Fibroblast of lung (primary cell): ENCODE data around the gene PFDN2. TPM values are rescaled to one million over a fixed set of nuclear protein-coding genes. Genes with fewer than 3 reads are reported as not detected.

Experiments used
- DNase-seq, 2 donors: peaks; one replicate each; pipeline versions ENCODE4 v3.0.0 to v3.0.0-alpha.2; 2010; ENCODE audit warnings: low read depth in 2 of 2
- H2AFZ ChIP-seq: 2 replicates; pipeline ENCODE4 v1.5.1; 2012; ENCODE audit warnings: low read length, control low read depth, inconsistent platforms
- H3K27ac ChIP-seq: 2 replicates; pipeline ENCODE4 v1.5.1; 2011; ENCODE audit warnings: low read length, control low read depth; ENCODE audit not compliant: insufficient read depth
- H3K27me3 ChIP-seq: 2 replicates; pipeline ENCODE4 v1.5.1; 2011; ENCODE audit warnings: mild to moderate bottlenecking, low read length; ENCODE audit not compliant: control insufficient read depth, insufficient read depth
- H3K36me3 ChIP-seq: 2 replicates; pipeline ENCODE4 v1.5.1; 2011; ENCODE audit warnings: low read length; ENCODE audit not compliant: control insufficient read depth, insufficient read depth
- H3K4me1 ChIP-seq: 2 replicates; pipeline ENCODE4 v1.5.1; 2011; ENCODE audit warnings: low read length; ENCODE audit not compliant: control insufficient read depth, insufficient read depth; ENCODE audit errors: extremely low read depth
- H3K4me2 ChIP-seq: 2 replicates; pipeline ENCODE4 v1.5.1; 2011; ENCODE audit warnings: low read length, control low read depth; ENCODE audit not compliant: insufficient read depth; ENCODE audit errors: extremely low read depth
- H3K4me3 ChIP-seq, 4 experiments: fragments of 200-600 bp in 1 of 4; sonication (generic) in 1 of 4; replicated peaks in 1 of 4; 2 replicates each; pipeline ENCODE4 v1.5.1; 2011 to 2016; ENCODE audit warnings: low read length in 4 of 4, low read depth in 3 of 4, mild to moderate bottlenecking in 3 of 4, control low read depth in 2 of 4, inconsistent platforms in 1 of 4, mixed read lengths in 1 of 4; ENCODE audit not compliant: insufficient read depth in 1 of 4; ENCODE audit errors: control extremely low read depth in 1 of 4
- H3K79me2 ChIP-seq: 2 replicates; pipeline ENCODE4 v1.5.1; 2012; ENCODE audit warnings: mild to moderate bottlenecking, low read length, inconsistent platforms; ENCODE audit not compliant: control insufficient read depth, insufficient read depth
- H3K9ac ChIP-seq: 2 replicates; pipeline ENCODE4 v1.5.1; 2011; ENCODE audit warnings: mild to moderate bottlenecking, low read length, control low read depth; ENCODE audit not compliant: insufficient read depth
- H3K9me3 ChIP-seq: 2 replicates; pipeline ENCODE4 v1.5.1; 2012; ENCODE audit warnings: low read depth, low read length; ENCODE audit not compliant: control insufficient read depth, insufficient read depth
- H4K20me1 ChIP-seq: 2 replicates; pipeline ENCODE4 v1.5.1; 2011; ENCODE audit warnings: low read length; ENCODE audit not compliant: control insufficient read depth, insufficient read depth; ENCODE audit errors: extremely low read depth
- CTCF ChIP-seq, 2 donors: IDR thresholded peaks in 1 of 2; conservative IDR thresholded peaks in 1 of 2; 1 replicate in 1 of 2; 2 replicates in 1 of 2; pipeline ENCODE4 v1.5.1; 2011 to 2012; ENCODE audit warnings: low read length in 2 of 2, control low read depth in 1 of 2, inconsistent platforms in 1 of 2, low read depth in 1 of 2, mild to moderate bottlenecking in 1 of 2
- EZH2 ChIP-seq: IDR thresholded peaks from 2 replicates; pipeline ENCODE4 v1.5.1; 2012; ENCODE audit warnings: low read length, control low read depth, mild to moderate bottlenecking; ENCODE audit errors: missing control alignments
- polyA plus RNA-seq, 2 donors: library from polyadenylated mRNA; depleted of rRNA in 1 of 2; stranded (reverse) in 1 of 2; unstranded in 1 of 2; fragments of >200 nt; gene quantifications; 2 replicates each; pipeline ENCODE4 v1.2.1, GENCODE V29; 2011 to 2012; ENCODE audit warnings: missing spikeins in 1 of 2
- total RNA-seq: library from RNA; depleted of rRNA; stranded (reverse); fragments of >200 nt; gene quantifications from 2 replicates; pipeline ENCODE4 v1.2.1, GENCODE V29; 2014

Gene PFDN2
- total and polyA plus RNA-seq, 2 donors (not counting 1 experiment from before 2014, with no cell fraction given), result 39.6 to 145 TPM

- Histone ChIP-seq H3K79me2 (no peaks in the 10 kb centered on the region), H3K27ac (no peak overlapping the region), H4K20me1 (no peaks in the 10 kb centered on the region), H3K4me2 (no peak overlapping the region), H3K36me3 (no peaks in the 10 kb centered on the region), H3K27me3 (no peaks in the 10 kb centered on the region), H3K4me1 (peaks cover 11% of the 10 kb centered on the region), H3K4me3 (no peak overlapping the region), H3K9ac (no peak overlapping the region), H3K9me3 (no peaks in the 10 kb centered on the region), H2AFZ (no peak overlapping the region)
- TF ChIP-seq CTCF (conservative IDR thresholded peaks at IDR 0.05 in 1 of 2, IDR thresholded peaks at IDR 0.05 in 1 of 2; ENCODE audit: low read depth in 1 of 2, low read length in 2 of 2), result no peak
- no peak for TF ChIP-seq EZH2
- DNase-seq, result peak in 1 of 2 donors; percentile 91
Observed at GRCh38 chr1:161096530-161096929, 21.3 kb downstream of the PFDN2 start.

GRCh38 chr1:161096015-161096414 lies 21.8 kb downstream of the PFDN2 start:
- Histone ChIP-seq H3K4me3 (no peak overlapping the region), H3K4me2 (no peak overlapping the region), H4K20me1 (no peaks in the 10 kb centered on the region), H3K36me3 (no peaks in the 10 kb centered on the region), H3K4me1 (peaks cover 11% of the 10 kb centered on the region), H3K79me2 (no peaks in the 10 kb centered on the region), H3K9me3 (no peaks in the 10 kb centered on the region), H2AFZ (no peak overlapping the region), H3K27me3 (no peaks in the 10 kb centered on the region), H3K27ac (no peak overlapping the region), H3K9ac (no peak overlapping the region)
- DNase-seq, result no peak
- no peak for TF ChIP-seq CTCF (conservative IDR thresholded peaks at IDR 0.05 in 1 of 2, IDR thresholded peaks at IDR 0.05 in 1 of 2; ENCODE audit: low read depth in 1 of 2, low read length in 2 of 2)
- TF ChIP-seq EZH2, result no peak

DNA sequence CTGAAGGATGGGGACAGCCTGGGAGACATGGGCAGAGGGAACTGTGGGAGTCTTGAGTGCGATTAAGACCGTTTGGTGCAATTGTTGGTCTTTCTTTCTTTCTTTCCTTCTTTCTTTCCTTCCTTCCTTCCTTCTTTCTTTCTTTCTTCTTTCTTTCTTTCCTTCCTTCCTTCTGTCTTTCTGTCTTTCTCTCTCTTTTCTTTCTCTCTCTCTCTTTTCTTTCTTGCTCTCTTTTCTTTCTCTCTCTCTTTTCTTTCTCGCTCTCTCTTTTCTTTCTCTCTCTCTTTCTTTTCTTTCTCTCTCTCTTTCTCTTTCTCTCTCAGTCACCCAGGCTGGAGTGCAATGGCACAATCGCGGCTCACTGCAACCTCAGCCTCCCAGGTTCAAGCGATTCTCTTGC lies 22.6 kb downstream of the PFDN2 start:
- Histone ChIP-seq H3K9me3 (no peaks in the 10 kb centered on the region), H3K4me3 (no peak overlapping the region), H3K27me3 (no peaks in the 10 kb centered on the region), H3K27ac (no peak overlapping the region), H3K79me2 (no peaks in the 10 kb centered on the region), H3K36me3 (no peaks in the 10 kb centered on the region), H3K9ac (no peak overlapping the region), H2AFZ (no peak overlapping the region), H3K4me1 (peaks cover 11% of the 10 kb centered on the region), H4K20me1 (no peaks in the 10 kb centered on the region), H3K4me2 (no peak overlapping the region)
- DNase-seq, result no peak
- TF ChIP-seq EZH2, result no peak
- no peak for TF ChIP-seq CTCF (conservative IDR thresholded peaks at IDR 0.05 in 1 of 2, IDR thresholded peaks at IDR 0.05 in 1 of 2; ENCODE audit: low read depth in 1 of 2, low read length in 2 of 2)
